ENCODE data around the gene NSMF.
A peak's percentile ranks its signal among the peaks of the same experiment; 100 is the strongest.
"Not testable (repeated sequence)": the region's sequence is repeated elsewhere in the genome, so short reads cannot be mapped to it uniquely, and the experiment has no call there.

Gene NSMF

DNA sequence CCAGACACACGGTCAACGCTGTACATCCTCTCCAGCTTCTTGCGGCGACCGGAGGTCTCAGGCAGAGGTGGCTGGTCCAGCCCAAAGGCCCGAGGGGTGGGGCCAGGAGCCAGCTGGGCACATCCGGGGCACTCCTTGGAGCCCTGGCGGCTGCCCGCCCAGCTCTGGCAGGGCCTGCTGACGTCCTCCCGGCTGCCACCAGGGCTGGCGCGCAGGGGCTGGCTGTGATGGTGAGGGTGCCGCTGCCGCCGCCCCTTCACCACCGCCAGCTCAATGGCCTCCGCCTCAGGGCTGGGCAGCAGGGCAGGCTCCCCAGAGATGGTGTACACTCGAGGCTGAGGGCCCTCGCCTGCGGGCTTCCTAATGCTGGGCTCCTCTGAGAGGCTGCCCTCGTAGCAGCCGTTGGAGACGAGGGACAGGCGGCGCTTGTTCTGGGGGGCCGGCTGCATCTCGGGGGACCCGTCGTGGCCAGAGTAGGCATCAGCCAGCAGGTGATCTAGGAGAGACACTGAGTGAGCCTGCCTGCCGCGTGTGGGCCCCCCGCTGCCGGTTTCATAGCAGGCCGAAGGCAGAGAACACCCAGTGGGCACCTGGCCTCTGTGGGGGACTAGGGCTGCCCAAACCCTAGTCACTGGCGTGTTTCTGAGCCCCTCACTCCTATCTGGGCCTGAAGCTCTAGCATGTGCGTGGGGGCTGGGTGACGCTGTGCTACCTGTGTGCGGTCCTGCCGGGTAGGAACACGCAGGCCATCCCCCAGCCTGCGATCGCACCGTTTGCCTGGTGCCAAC lies 1.5 kb downstream of the NSMF start:
- DNase-seq = no peak

GRCh38 chr9:137456864-137457405 lies 2.2 kb downstream of the NSMF start:
- DNase-seq = no peak

DNA sequence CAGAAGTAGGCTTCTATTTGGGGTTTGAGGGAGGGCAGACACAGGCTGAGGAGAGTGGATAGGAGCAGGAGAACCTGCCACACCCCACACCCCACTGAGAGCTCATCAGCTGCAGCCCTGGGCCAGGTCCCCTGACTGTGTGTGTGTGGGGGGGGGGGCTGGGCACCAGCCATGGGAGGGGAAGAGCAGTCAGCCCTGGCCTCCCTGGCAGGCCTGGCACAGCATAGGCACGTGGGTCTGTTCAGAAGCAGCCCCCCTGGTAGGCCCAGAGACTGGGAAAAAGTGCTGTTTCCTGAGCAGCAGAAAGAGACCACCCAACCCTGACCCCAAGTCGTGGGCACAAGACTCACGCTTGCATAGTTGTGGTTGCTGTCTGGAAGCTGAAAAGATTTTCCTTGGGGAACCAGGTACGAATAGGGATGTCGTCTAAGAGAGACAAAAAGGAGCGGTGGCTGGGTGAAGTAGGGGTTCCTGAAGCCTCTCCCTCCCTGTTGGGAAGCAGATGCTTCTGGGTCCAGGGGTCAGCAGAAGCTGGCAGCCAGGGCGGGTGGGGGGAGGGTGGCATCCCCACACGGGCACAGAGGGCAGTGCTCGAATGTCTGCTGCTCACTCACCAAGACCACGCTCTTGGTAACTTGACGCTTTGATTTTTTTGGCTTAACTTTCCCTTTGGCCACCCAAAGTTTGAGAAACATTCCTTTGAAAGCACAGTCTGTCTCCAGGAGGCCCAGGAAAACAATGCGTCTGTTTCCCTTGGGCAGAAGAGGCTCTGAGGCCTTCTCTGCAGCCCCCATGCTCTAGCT lies 2.9 kb downstream of the NSMF start:
- DNase-seq = no peak

- DNase-seq = no peak
These were observed 3.7 kb downstream of the NSMF start for GRCh38 chr9:137455359-137455991.

GRCh38 chr9:137454597-137455358 lies 4.4 kb downstream of the NSMF start:
- DNase-seq = no peak

- no peak for DNase-seq
These were observed 5.0 kb downstream of the NSMF start for GRCh38 chr9:137454145-137454596.

GRCh38 chr9:137453643-137454081 lies 5.5 kb downstream of the NSMF start:
- no peak for DNase-seq

DNA sequence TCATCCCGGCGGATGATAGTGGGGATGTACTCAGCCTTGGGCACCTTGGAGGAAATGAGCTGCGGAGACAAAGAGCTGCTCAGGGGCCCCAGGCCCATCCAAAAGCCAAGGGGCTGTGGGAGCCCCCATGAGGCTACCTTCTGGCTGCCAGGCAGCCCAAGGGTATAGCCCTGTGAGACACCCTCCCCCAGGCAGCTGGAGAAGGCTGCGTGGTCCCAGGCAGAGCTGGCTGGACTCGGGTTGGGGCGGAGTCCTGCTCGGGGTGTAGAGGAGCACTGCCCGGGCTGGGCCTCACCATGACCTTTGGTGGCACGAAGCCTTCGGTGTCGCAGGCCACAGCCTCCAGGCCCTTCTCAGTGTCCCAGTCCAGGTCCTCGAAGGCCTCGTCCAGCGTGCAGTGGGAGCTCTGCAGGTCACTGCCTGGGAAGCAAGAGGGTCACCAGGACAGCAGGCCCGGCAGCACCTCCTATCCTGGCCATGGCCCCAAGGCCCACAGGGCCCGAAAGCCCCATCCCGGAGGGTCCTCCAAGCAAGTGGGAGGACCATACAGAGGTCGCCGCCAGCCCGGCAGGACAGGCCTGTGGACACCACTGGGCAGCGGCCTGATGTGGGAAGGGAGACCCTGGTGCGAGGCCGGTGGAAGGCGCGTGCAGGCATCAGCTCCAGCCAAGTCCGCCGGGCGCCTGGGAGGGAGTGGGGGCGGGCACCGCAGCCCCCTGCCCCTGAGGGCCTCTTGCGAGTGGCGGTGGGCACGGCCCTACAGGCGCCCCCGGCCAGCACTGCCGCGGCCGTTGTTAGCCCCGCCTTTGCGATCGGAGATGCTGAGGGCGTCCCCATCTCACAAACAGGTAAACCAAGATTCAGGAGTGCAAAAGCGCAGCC lies 6.1 kb downstream of the NSMF start:
- no peak for DNase-seq

GRCh38 chr9:137452006-137452760 lies 7.0 kb downstream of the NSMF start:
- DNase-seq = no peak

- DNase-seq = not testable (repeated sequence)
These were observed 7.7 kb downstream of the NSMF start for GRCh38 chr9:137451264-137452005.

- DNase-seq = not testable (repeated sequence)
These were observed 8.5 kb downstream of the NSMF start for GRCh38 chr9:137450539-137451222.

DNA sequence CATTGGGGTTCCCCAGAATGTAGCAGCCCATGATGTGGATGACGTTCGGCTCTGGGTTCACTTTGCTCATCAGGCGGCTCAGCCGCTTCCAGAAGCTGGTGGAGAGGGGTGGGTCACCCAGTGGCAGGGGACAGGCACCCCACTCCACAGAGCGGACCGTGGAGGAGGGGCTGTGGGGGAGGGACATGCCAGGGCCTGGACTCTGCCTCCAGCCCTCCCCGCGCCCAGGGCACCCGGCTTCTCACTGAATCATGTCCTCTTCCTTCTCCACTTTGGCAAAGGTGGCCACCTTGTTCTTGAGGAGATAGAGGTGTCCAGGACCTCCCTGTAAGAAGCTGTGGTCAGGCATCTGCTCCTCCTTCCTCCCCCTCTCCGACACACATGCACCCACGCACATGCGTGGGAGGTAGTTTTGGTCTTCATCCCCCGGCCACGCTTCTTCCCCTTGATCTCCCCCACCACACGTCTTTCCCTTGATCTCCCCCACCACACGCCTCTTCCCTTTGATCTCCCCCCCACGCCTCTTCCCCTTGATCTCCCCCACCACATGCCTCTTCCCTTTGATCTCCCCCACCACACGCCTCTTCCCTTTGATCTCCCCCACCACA lies 9.1 kb downstream of the NSMF start:
- no peak for DNase-seq

DNA sequence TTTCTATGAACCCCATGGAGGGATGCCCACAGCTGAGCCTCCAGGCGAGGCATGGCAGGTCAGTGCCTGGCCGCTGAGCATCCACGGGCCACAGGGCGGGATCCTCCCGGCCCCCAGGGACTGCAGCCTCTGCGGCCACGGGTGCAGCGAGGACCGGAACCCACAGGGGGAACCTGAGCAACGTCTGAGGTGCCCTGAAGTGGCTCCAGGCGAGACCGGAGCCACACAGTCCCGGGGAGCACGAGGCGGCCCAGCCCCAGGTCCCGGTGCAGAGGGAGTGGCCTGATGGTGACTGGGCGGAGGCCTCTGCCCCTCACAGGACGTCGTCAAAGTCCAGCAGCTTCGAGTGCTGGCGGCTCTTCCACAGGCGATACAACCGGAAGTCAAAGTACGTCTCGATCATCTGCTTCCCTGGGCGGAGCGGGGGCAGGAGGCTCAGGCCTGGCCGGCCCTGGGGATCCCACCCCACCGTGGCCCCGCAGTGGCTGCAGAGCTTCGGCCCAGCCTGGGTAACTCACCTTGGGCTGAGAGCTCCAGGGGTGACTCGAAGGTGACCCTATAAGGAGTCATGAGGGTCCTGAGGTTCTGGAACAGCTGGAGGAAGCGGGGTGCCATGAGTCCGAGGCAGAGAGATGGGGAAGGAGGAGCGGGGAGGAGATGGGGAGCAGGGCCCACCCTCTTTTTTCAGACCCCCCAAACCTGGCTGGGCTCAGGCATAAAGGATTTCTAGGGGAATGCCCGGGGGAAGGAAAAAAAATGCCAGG lies 9.9 kb downstream of the NSMF start:
- DNase-seq = no peak

- DNase-seq = no peak
These were observed 10.6 kb downstream of the NSMF start for GRCh38 chr9:137448602-137448962.

GRCh38 chr9:137447722-137448601 lies 11.2 kb downstream of the NSMF start:
- DNase-seq = no peak

DNA sequence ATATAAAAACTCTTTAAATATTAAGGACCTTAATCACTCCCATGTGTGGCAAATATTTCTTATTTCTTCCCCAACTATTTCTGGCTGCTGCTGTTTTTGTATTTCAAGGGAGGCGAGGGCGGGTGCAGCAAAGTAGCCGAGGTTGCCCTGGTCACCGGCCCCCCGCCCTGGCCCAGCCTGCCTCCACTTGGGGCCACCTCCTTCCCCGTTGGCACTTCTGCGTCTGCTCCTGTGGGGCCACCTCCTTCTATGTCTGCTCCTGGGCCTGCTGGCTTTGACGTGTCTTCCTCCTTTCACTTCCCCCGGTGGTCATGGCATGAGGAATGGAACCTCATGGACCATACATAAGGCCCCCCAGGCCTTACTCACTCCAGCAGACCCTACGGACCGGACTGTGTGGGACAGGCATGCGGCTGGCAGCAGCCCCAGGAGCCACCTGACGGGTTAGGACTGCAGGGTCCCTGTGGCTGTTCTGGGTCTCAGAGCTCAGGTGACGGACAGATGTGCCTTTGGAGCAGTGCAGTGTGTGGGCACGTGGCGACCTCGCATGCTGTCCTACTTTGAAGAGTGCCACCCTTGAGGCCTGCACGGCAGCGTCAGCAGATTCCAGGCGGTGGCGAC lies 12.2 kb downstream of the NSMF start:
- DNase-seq = peak in 1 of 2 experiments; percentile 29
